C1 segment of cervical spinal cord (tissue), 14 donors: ENCODE measurements around the gene NPHS2.
"Not testable (repeated sequence)": the region's sequence is repeated elsewhere in the genome, so short reads cannot be mapped to it uniquely, and the experiment has no call there.

ENCODE experiments used
- DNase-seq, 14 donors: peaks; one replicate each; lab custom pipeline; 2025; lab: John Stamatoyannopoulos, UW

NPHS2 gene

GRCh38 chr1:179547021-179547535, 28.7 kb downstream of the NPHS2 start:
- DNase-seq, result no peak

GRCh38 chr1:179545321-179545720, 30.4 kb downstream of the NPHS2 start:
- no peak for DNase-seq

GRCh38 chr1:179541774-179542173, 34.0 kb downstream of the NPHS2 start:
- no peak for DNase-seq

- DNase-seq, result no peak
Measured at GRCh38 chr1:179530352-179530751, 45.4 kb downstream of the NPHS2 start.

GRCh38 chr1:179529482-179530195, 46.1 kb downstream of the NPHS2 start:
- no peak for DNase-seq

GRCh38 chr1:179518544-179518943, 57.2 kb downstream of the NPHS2 start:
- not testable (repeated sequence) for DNase-seq

GRCh38 chr1:179516976-179517705, 58.6 kb downstream of the NPHS2 start:
- DNase-seq, result no peak

GRCh38 chr1:179510038-179510437, 65.7 kb downstream of the NPHS2 start:
- DNase-seq, result no peak

- no peak for DNase-seq
Measured at GRCh38 chr1:179509384-179509783, 66.4 kb downstream of the NPHS2 start.

GRCh38 chr1:179506199-179506598, 69.5 kb downstream of the NPHS2 start:
- DNase-seq, result no peak
